ENCODE measurements around the gene CTDSP1. TPM values are rescaled to one million over a fixed set of nuclear protein-coding genes. Genes with fewer than 3 reads are reported as not detected.

Gene CTDSP1
- total RNA-seq, 1 experiment from 2014 or later, result 104 TPM

DNA sequence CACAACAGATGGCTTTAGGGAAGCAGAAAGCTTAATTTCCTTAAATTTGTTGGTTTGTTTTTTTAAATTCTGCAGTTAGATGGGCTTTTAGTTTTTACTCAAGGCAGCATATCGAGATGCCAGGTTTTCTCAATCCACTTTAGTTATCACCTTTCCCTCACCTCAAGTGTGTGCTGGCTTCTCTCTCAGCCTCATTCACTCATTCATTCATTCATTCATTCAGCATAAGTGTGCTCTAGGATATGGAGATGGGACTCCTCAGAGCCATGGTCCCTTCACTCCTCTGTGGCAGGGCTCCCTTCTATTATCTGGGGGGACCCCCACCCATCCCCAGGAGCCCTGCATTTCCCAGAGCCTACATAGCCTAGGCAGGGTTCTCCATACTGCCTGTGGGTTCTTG, 38.3 kb downstream of the CTDSP1 start:
- H3K27ac Mint-ChIP-seq (ENCODE audit: unreplicated experiment), result peak overlapping the region; percentile 14
- H3K36me3 Mint-ChIP-seq (ENCODE audit: insufficient read depth, unreplicated experiment), result peaks cover 97% of the 10 kb centered on the region
- peaks cover 19% of the 10 kb centered on the region for H3K4me1 Mint-ChIP-seq (ENCODE audit: low read depth, unreplicated experiment)
- BruUV-seq (replicated peaks), result no TSS peak
- H3K4me3 Mint-ChIP-seq (ENCODE audit: unreplicated experiment), result no peak overlapping the region
- no peaks in the 10 kb centered on the region for H3K27me3 Mint-ChIP-seq (ENCODE audit: insufficient read depth, unreplicated experiment)
- ChIA-PET CTCF (interaction anchor here (0.7 kb wide), 1 partner anchor 12 kb away, joined by 7 read pairs; no protein-coding TSS in a partner anchor), POLR2A (no interaction called here)
- no peak for DNase-seq
- H3K9me3 Mint-ChIP-seq (ENCODE audit: unreplicated experiment), result no peaks in the 10 kb centered on the region
- Histone ChIP-seq H3K27me3 (replicated peaks; ENCODE audit: control insufficient read depth, insufficient read depth, low read length) (no peaks in the 10 kb centered on the region), H3K4me3 (ENCODE audit: low read depth, low read length) (no peak overlapping the region), H3K4me1 (no peaks in the 10 kb centered on the region), H3K36me3 (ENCODE audit: control insufficient read depth, insufficient read depth, low read length) (peaks cover 20% of the 10 kb centered on the region), H3K9me3 (no peaks in the 10 kb centered on the region)
- TF ChIP-seq, protein P1, sequence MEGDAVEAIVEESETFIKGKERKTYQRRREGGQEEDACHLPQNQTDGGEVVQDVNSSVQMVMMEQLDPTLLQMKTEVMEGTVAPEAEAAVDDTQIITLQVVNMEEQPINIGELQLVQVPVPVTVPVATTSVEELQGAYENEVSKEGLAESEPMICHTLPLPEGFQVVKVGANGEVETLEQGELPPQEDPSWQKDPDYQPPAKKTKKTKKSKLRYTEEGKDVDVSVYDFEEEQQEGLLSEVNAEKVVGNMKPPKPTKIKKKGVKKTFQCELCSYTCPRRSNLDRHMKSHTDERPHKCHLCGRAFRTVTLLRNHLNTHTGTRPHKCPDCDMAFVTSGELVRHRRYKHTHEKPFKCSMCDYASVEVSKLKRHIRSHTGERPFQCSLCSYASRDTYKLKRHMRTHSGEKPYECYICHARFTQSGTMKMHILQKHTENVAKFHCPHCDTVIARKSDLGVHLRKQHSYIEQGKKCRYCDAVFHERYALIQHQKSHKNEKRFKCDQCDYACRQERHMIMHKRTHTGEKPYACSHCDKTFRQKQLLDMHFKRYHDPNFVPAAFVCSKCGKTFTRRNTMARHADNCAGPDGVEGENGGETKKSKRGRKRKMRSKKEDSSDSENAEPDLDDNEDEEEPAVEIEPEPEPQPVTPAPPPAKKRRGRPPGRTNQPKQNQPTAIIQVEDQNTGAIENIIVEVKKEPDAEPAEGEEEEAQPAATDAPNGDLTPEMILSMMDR (IDR thresholded peaks at IDR 0.05; ENCODE audit: insufficient read depth in 1 of 2, low read depth in 1 of 2, low read length in 1 of 2, severe bottlenecking in 1 of 2, unreplicated experiment in 1 of 2), result no peak
- intact Hi-C loops (cut with micrococcal nuclease; ENCODE audit: unreplicated experiment), result no loop called here

DNA sequence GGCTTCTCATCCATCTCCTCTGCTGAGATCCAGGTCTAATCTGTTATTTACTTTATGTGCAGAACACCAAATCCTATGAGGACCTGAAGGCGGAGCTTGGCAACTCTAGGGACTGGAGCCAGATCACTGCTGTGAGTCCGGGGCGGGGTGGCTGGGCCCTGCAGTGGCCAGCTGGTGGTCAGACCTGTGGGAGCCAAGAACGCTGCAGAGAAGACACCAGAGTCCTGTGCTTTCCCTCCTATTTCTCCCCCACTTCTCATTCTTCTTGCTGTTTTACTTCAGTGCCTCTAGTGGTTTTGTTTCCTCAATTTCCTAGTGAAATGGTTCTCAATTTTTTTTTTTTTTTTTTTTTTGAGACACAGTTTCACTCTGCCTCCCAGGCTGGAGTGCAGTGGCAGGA, 38.9 kb downstream of the CTDSP1 start:
- H3K27me3 Mint-ChIP-seq (ENCODE audit: insufficient read depth, unreplicated experiment), result no peaks in the 10 kb centered on the region
- CTCF ChIA-PET, result interaction anchor here (0.7 kb wide), 1 partner anchor 13 kb away, joined by 7 read pairs; no protein-coding TSS in a partner anchor
- peaks cover 19% of the 10 kb centered on the region for H3K4me1 Mint-ChIP-seq (ENCODE audit: low read depth, unreplicated experiment)
- peak overlapping the region; percentile 14 for H3K27ac Mint-ChIP-seq (ENCODE audit: unreplicated experiment)
- H3K9me3 Mint-ChIP-seq (ENCODE audit: unreplicated experiment), result no peaks in the 10 kb centered on the region
- no peaks in the 10 kb centered on the region for H3K9me3 ChIP-seq
- no TSS peak for BruUV-seq (replicated peaks)
- TF ChIP-seq, protein P1 (IDR thresholded peaks at IDR 0.05; ENCODE audit: insufficient read depth in 1 of 2, low read depth in 1 of 2, low read length in 1 of 2, severe bottlenecking in 1 of 2, unreplicated experiment in 1 of 2), result no peak
- peaks cover 97% of the 10 kb centered on the region for H3K36me3 Mint-ChIP-seq (ENCODE audit: insufficient read depth, unreplicated experiment)
- no peaks in the 10 kb centered on the region for H3K27me3 ChIP-seq (replicated peaks; ENCODE audit: control insufficient read depth, insufficient read depth, low read length)
- H3K4me3 ChIP-seq (ENCODE audit: low read depth, low read length), result no peak overlapping the region
- no peak for DNase-seq
- H3K4me3 Mint-ChIP-seq (ENCODE audit: unreplicated experiment), result no peak overlapping the region
- peaks cover 1% of the 10 kb centered on the region for H3K4me1 ChIP-seq
- H3K36me3 ChIP-seq (ENCODE audit: control insufficient read depth, insufficient read depth, low read length), result peaks cover 20% of the 10 kb centered on the region
- intact Hi-C loops (cut with micrococcal nuclease; ENCODE audit: unreplicated experiment), result no loop called here
- POLR2A ChIA-PET, result no interaction called here

DNA sequence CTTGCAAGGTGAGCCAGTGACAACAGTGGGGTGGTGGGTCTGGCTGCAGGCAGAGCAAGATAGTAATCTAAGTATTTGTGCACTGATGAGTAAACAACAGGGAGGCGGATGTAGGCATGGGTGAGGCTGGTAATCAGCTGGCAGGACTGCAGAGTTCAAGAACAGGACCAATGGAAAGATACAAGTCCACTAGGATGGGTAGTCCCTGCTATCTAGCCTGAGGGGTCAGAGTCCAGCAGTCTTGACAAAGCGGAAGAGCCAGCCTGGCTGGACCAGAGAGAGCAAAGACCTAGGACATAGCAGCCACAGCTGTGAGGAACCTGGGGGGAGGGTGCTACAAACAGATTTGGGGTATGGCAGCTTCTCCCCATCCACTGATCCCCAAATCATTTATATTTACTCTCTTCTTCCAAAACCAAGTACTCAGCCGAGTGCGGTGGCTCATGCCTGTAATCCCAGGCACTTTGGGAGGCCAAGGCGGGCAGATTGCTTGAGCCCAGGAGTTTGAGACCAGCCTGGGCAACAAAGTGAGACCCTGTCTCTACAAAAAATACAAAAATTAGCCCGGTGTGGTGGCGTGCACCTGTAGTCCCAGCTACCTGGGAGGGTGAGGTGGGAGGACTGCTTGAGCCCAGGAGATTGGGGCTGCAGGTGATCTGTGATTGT, 45.2 kb downstream of the CTDSP1 start:
- POLR2A ChIA-PET, result interaction anchor here (1.2 to 1.6 kb wide), 3 partner anchors 14 to 175 kb away, joined by 4 to 5 read pairs (median 4); partner anchors contain the start of genes AAMP, PNKD and VIL1
- BruUV-seq (replicated peaks), result no TSS peak
- peaks cover 61% of the 10 kb centered on the region for H3K4me1 ChIP-seq

More for the DNA sequence above, 45.2 kb downstream of the CTDSP1 start:
- peaks cover 31% of the 10 kb centered on the region for H3K4me1 Mint-ChIP-seq (ENCODE audit: low read depth, unreplicated experiment)
- H3K4me3 ChIP-seq (ENCODE audit: low read depth, low read length), result no peak overlapping the region
- peak overlapping the region; percentile 74 for H3K27ac Mint-ChIP-seq (ENCODE audit: unreplicated experiment)
- CTCF ChIA-PET, result interaction anchor here (1.0 to 1.1 kb wide), 4 partner anchors 17 to 45 kb away, joined by 3 to 6 read pairs (median 3); partner anchors contain the start of gene VIL1
- H3K27me3 Mint-ChIP-seq (ENCODE audit: insufficient read depth, unreplicated experiment), result no peaks in the 10 kb centered on the region
- peaks cover 99% of the 10 kb centered on the region for H3K36me3 Mint-ChIP-seq (ENCODE audit: insufficient read depth, unreplicated experiment)
- peak overlapping the region; percentile 60 for H3K4me3 Mint-ChIP-seq (ENCODE audit: unreplicated experiment)
- H3K36me3 ChIP-seq (ENCODE audit: control insufficient read depth, insufficient read depth, low read length), result peaks cover 16% of the 10 kb centered on the region
- no peaks in the 10 kb centered on the region for H3K9me3 ChIP-seq
- no peaks in the 10 kb centered on the region for H3K27me3 ChIP-seq (replicated peaks; ENCODE audit: control insufficient read depth, insufficient read depth, low read length)
- TF ChIP-seq, protein P1 (IDR thresholded peaks at IDR 0.05; ENCODE audit: insufficient read depth in 1 of 2, low read depth in 1 of 2, low read length in 1 of 2, severe bottlenecking in 1 of 2, unreplicated experiment in 1 of 2), result no peak
- no peaks in the 10 kb centered on the region for H3K9me3 Mint-ChIP-seq (ENCODE audit: unreplicated experiment)
- intact Hi-C loops (cut with micrococcal nuclease; ENCODE audit: unreplicated experiment), result loop anchor here (1.0 to 2.0 kb wide), 4 partner anchors 14 to 39 kb away; partner anchors contain the start of gene VIL1
- peak; percentile 84 to 91 for DNase-seq
